Measurements from ENCODE around the gene CCDC9B.

GRCh38 chr15:40329804-40330203 is 10.9 kb downstream of the CCDC9B start:
- TF ChIP-seq CTCF (IDR thresholded peaks at IDR 0.05) (no peak), POLR2A (IDR thresholded peaks at IDR 0.05) (no peak)

All from esophagus squamous epithelium (tissue), 4 donors.